A549 (cell line): Measurements from ENCODE around the gene TIAM2. TPM values are rescaled to one million over a fixed set of nuclear protein-coding genes. Genes with fewer than 3 reads are reported as not detected.
A peak's percentile ranks its signal among the peaks of the same experiment; 100 is the strongest.

Experiments
- ATAC-seq, 2 experiments: fragments of 200-7000 bp in 1 of 2; fragments of >200 bp in 1 of 2; cut with Nextera tagmentation in 1 of 2; cut with Tn5 transposase in 1 of 2; 3 replicates each; pipeline versions ENCODE4 v1.8.0 to v1.9.1; 2018 to 2020; ENCODE audit warnings: mild to moderate bottlenecking in 1 of 2, moderate library complexity in 1 of 2
- CTCF ChIA-PET: fragments of 300-600 bp; sonication (Branson Sonifier 250); formaldehyde crosslinking; extraction: SDS; loops from one replicate; lab custom pipeline; 2021; ENCODE audit warnings: antibody characterized with exemption, inconsistent platforms; lab: Yijun Ruan, JAX
- POLR2A ChIA-PET: fragments of 350-600 bp; formaldehyde crosslinking; extraction: SDS; loops from one replicate; lab custom pipeline; 2021; ENCODE audit warnings: antibody characterized with exemption, inconsistent platforms; lab: Yijun Ruan, JAX
- DNase-seq, 2 experiments: peaks; one replicate each; pipeline versions ENCODE4 v3.0.0 to v3.0.0-alpha.2; 2011 to 2016; ENCODE audit warnings: low read depth in 1 of 2, low spot score in 1 of 2
- FAIRE-seq: peaks from 2 replicates; lab custom pipeline; 2011; peaks lifted over from hg19 to GRCh38; lab: Jason Lieb, UNC
- H3K27ac ChIP-seq, 2 experiments: fragments of >200 bp; sonication (Bioruptor Twin); formaldehyde crosslinking; 3 replicates each; pipeline ENCODE4 v1.5.1; 2016 to 2017
- H3K4me1 ChIP-seq: fragments of >200 bp; sonication (Bioruptor Twin); formaldehyde crosslinking; 3 replicates; pipeline ENCODE4 v1.6.1; 2016
- H3K4me2 ChIP-seq: fragments of >200 bp; sonication (Bioruptor Twin); formaldehyde crosslinking; 3 replicates; pipeline ENCODE4 v1.6.1; 2016
- H3K4me3 ChIP-seq: fragments of >200 bp; sonication (Bioruptor Twin); formaldehyde crosslinking; 3 replicates; pipeline ENCODE4 v1.5.1; 2016
- H3K9me3 ChIP-seq: fragments of >200 bp; sonication (Bioruptor Twin); formaldehyde crosslinking; 3 replicates; pipeline ENCODE4 v1.6.1; 2016
- BCL3 ChIP-seq: fragments of >200 bp; sonication (Bioruptor Twin); formaldehyde crosslinking; IDR thresholded peaks from 3 replicates; pipeline ENCODE4 v1.6.1; 2016
- BHLHE40 ChIP-seq: IDR thresholded peaks from 2 replicates; pipeline ENCODE4 v1.6.1; 2012; ENCODE audit warnings: low read depth, low read length, inconsistent platforms
- CEBPB ChIP-seq, 2 experiments: fragments of >200 bp in 1 of 2; sonication (Bioruptor Twin) in 1 of 2; formaldehyde crosslinking in 1 of 2; IDR thresholded peaks; 2 replicates each; pipeline ENCODE4 v1.6.1; 2012 to 2016
- CHD4 ChIP-seq: fragments of 200-600 bp; sonication (generic); IDR thresholded peaks from 2 replicates; pipeline ENCODE4 v1.6.1; 2016; ENCODE audit warnings: antibody characterized with exemption, mild to moderate bottlenecking, borderline replicate concordance
- ELK1 ChIP-seq: fragments of 150-350 bp; IDR thresholded peaks from 2 replicates; pipeline ENCODE4 v1.6.1; 2014; ENCODE audit warnings: low read depth, mild to moderate bottlenecking, low read length
- FOSB ChIP-seq: fragments of 250-450 bp; sonication (Bioruptor Pico); IDR thresholded peaks from 2 replicates; pipeline ENCODE4 v1.5.0; 2020; ENCODE audit warnings: mild to moderate bottlenecking, moderate library complexity
- FOSL2 ChIP-seq, 2 experiments: fragments of 450-650 bp in 1 of 2; fragments of >200 bp in 1 of 2; sonication (Bioruptor Twin) in 1 of 2; formaldehyde crosslinking; IDR thresholded peaks; 2 replicates each; pipeline versions ENCODE4 v1.5.0 to v1.6.1; 2016 to 2020; ENCODE audit warnings: mild to moderate bottlenecking in 1 of 2, moderate library complexity in 1 of 2
- GATA3 ChIP-seq: IDR thresholded peaks from 2 replicates; pipeline ENCODE4 v1.6.1; 2012; ENCODE audit warnings: borderline replicate concordance
- HMGXB4 ChIP-seq: fragments of 250-450 bp; sonication (Bioruptor Pico); IDR thresholded peaks from 2 replicates; pipeline ENCODE4 v1.5.0; 2021; ENCODE audit warnings: mild to moderate bottlenecking, moderate library complexity, borderline replicate concordance
- JUNB ChIP-seq: fragments of >200 bp; sonication (Bioruptor Twin); formaldehyde crosslinking; IDR thresholded peaks from 2 replicates; pipeline ENCODE4 v1.6.1; 2016
- MAX ChIP-seq: IDR thresholded peaks from 2 replicates; pipeline ENCODE4 v1.6.1; 2012
- NR3C1 ChIP-seq: fragments of >200 bp; sonication (Bioruptor Twin); formaldehyde crosslinking; IDR thresholded peaks from 3 replicates; pipeline ENCODE4 v1.6.1; 2017
- POLR2AphosphoS2 ChIP-seq: conservative IDR thresholded peaks from 2 replicates; pipeline ENCODE4 v1.6.1; 2012; ENCODE audit warnings: low read length, improper control_type of control experiment, inconsistent platforms
- REST ChIP-seq: fragments of 200-600 bp; sonication (generic); IDR thresholded peaks from 2 replicates; pipeline ENCODE4 v1.6.1; 2016; ENCODE audit warnings: antibody characterized with exemption, mild to moderate bottlenecking, moderate library complexity
- ZSCAN20 ChIP-seq: fragments of 250-450 bp; sonication (Bioruptor Pico); IDR thresholded peaks from 2 replicates; pipeline ENCODE4 v1.8.0; 2022; ENCODE audit warnings: mild to moderate bottlenecking, moderate library complexity
- WGBS: methylation state at CpG from one replicate; pipeline ENCODE4 v1.1.6; 2017; ENCODE audit errors: missing lambda C conversion rate; 5-methylcytosine and 5-hydroxymethylcytosine counted together
- polyA plus RNA-seq, 4 experiments: library from polyadenylated mRNA; depleted of rRNA in 3 of 4; stranded (reverse); fragments of >200 nt; fragmentation: RNase III in 1 of 4; extraction: RNeasy Plus Mini Kit Qiagen cat#74134 plus additional on column Dnase treatment in 1 of 4; gene quantifications; 2 replicates in 3 of 4; 3 replicates in 1 of 4; pipeline ENCODE4 v1.2.3, GENCODE V29; 2011 to 2017

Gene TIAM2
- polyA plus RNA-seq, 2 of the 4 experiments (the other 2 are of a cell fraction), result 2.5 to 3.1 TPM

GRCh38 chr6:155200012-155200411 is 204.9 kb downstream of the TIAM2 start (continued):
- TF ChIP-seq ELK1, result no peak

GRCh38 chr6:155201461-155202226 is 206.5 kb downstream of the TIAM2 start:
- H3K9me3 ChIP-seq, result no peaks in the 10 kb centered on the region
- DNase-seq, result peak in 1 of 2 experiments; percentile 54
- no peak overlapping the region for H3K4me3 ChIP-seq
- peaks cover 22% of the 10 kb centered on the region for H3K4me1 ChIP-seq
- H3K27ac ChIP-seq, result peak overlapping the region; percentile 62 to 82
- peak; percentile 58 for TF ChIP-seq JUNB
- peak; percentile 84 for TF ChIP-seq GATA3
- 0 out of 2 replicates have a peak, but pooled peaks have one; percentile 34 for TF ChIP-seq MAX
- no peak for TF ChIP-seq FOSB (CRISPR knock-in tag)
- TF ChIP-seq CEBPB (IDR thresholded peaks at IDR 0.05), result 0 out of 4 replicates have a peak, but pooled peaks of 1 of the 2 experiments have one; percentile 3
- no peak for TF ChIP-seq REST
- TF ChIP-seq ZSCAN20 (CRISPR knock-in tag), result no peak
- TF ChIP-seq CHD4, result no peak
- no peak for TF ChIP-seq BCL3
- no peak for TF ChIP-seq POLR2AphosphoS2
- TF ChIP-seq NR3C1, result no peak
- TF ChIP-seq FOSL2 (IDR thresholded peaks at IDR 0.05), result 0 out of 2 replicates have a peak, but pooled peaks have one; percentile 35
- peak; percentile 74 for TF ChIP-seq FOSL2 (CRISPR knock-in tag; IDR thresholded peaks at IDR 0.05)
- TF ChIP-seq BHLHE40, result no peak
- TF ChIP-seq HMGXB4, result no peak
- TF ChIP-seq ELK1, result no peak
- FAIRE-seq, result no peak
- ChIA-PET POLR2A (no interaction called here), CTCF (interaction anchor here (1.2 to 1.4 kb wide), 2 partner anchors 26 to 29 kb away, joined by 3 read pairs; no protein-coding TSS in a partner anchor)
- peak; percentile 62 to 82; a peak in 3 of 6 replicates for ATAC-seq
- 24% methylated on average over 7 of the region's 7 CpGs for WGBS
- H3K4me2 ChIP-seq, result peak overlapping the region; percentile 73
